ENCODE measurements around the gene BID. TPM values are rescaled to one million over a fixed set of nuclear protein-coding genes. Genes with fewer than 3 reads are reported as not detected.
A peak's percentile ranks its signal among the peaks of the same experiment; 100 is the strongest.

Gene BID
- total RNA-seq, 1 experiment from 2014 or later, result 44.4 TPM

- H4K20me1 ChIP-seq (ENCODE audit: insufficient read depth), result no peaks in the 10 kb centered on the region
- H3K36me3 ChIP-seq (ENCODE audit: low read depth), result no peaks in the 10 kb centered on the region
- no peaks in the 10 kb centered on the region for H3K27me3 ChIP-seq (ENCODE audit: insufficient read depth, low read depth)
- H3K4me1 ChIP-seq (replicated peaks; ENCODE audit: insufficient read depth), result peaks cover 16% of the 10 kb centered on the region
- H3K27ac ChIP-seq, result no peak overlapping the region
- H2AFZ ChIP-seq, result no peak overlapping the region
- H3K79me2 ChIP-seq (ENCODE audit: low read depth), result no peaks in the 10 kb centered on the region
- intact Hi-C loops (cut with micrococcal nuclease; ENCODE audit: unreplicated experiment), result no loop called here
- no peak for TF ChIP-seq EZH2 (IDR thresholded peaks at IDR 0.05; ENCODE audit: low read depth)
- TF ChIP-seq, protein P1, sequence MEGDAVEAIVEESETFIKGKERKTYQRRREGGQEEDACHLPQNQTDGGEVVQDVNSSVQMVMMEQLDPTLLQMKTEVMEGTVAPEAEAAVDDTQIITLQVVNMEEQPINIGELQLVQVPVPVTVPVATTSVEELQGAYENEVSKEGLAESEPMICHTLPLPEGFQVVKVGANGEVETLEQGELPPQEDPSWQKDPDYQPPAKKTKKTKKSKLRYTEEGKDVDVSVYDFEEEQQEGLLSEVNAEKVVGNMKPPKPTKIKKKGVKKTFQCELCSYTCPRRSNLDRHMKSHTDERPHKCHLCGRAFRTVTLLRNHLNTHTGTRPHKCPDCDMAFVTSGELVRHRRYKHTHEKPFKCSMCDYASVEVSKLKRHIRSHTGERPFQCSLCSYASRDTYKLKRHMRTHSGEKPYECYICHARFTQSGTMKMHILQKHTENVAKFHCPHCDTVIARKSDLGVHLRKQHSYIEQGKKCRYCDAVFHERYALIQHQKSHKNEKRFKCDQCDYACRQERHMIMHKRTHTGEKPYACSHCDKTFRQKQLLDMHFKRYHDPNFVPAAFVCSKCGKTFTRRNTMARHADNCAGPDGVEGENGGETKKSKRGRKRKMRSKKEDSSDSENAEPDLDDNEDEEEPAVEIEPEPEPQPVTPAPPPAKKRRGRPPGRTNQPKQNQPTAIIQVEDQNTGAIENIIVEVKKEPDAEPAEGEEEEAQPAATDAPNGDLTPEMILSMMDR (conservative IDR thresholded peaks at IDR 0.05), result no peak
- no peaks in the 10 kb centered on the region for H3F3A ChIP-seq (ENCODE audit: insufficient read depth, low read depth)
- no peaks in the 10 kb centered on the region for H3K9me3 ChIP-seq (ENCODE audit: insufficient read depth, low read depth)
- CTCF ChIA-PET, result interaction anchor here (0.9 kb wide), 1 partner anchor 10 kb away, joined by 3 read pairs; no protein-coding TSS in a partner anchor
- H3K4me3 ChIP-seq, result no peak overlapping the region
- no peak for DNase-seq
- H3K9me2 ChIP-seq (ENCODE audit: insufficient read depth), result no peaks in the 10 kb centered on the region
- POLR2A ChIA-PET (ENCODE audit: unreplicated experiment), result no interaction called here
- no peak overlapping the region for H3K4me2 ChIP-seq
- BruUV-seq (replicated peaks), result no TSS peak
Observed at GRCh38 chr22:17782621-17783020, 8.4 kb upstream of the BID start.

- BruUV-seq (replicated peaks), result no TSS peak
- DNase-seq, result no peak
- H3K9me3 ChIP-seq (ENCODE audit: insufficient read depth, low read depth), result no peaks in the 10 kb centered on the region
- ChIA-PET POLR2A (ENCODE audit: unreplicated experiment) (interaction anchor here (0.7 kb wide), 1 partner anchor 295 kb away, joined by 4 read pairs; the partner anchor contains the start of gene PEX26), CTCF (interaction anchor here (0.5 to 1.4 kb wide), 3 partner anchors 9 to 224 kb away, joined by 3 to 5 read pairs (median 4); no protein-coding TSS in a partner anchor)
- H3F3A ChIP-seq (ENCODE audit: insufficient read depth, low read depth), result no peaks in the 10 kb centered on the region
- peak overlapping the region; percentile 46 for H3K4me2 ChIP-seq
- no peak overlapping the region for H2AFZ ChIP-seq
- H3K4me3 ChIP-seq, result no peak overlapping the region
- peaks cover 16% of the 10 kb centered on the region for H3K4me1 ChIP-seq (replicated peaks; ENCODE audit: insufficient read depth)
- no peaks in the 10 kb centered on the region for H3K36me3 ChIP-seq (ENCODE audit: low read depth)
- no peaks in the 10 kb centered on the region for H3K27me3 ChIP-seq (ENCODE audit: insufficient read depth, low read depth)
- H3K79me2 ChIP-seq (ENCODE audit: low read depth), result no peaks in the 10 kb centered on the region
- no peaks in the 10 kb centered on the region for H4K20me1 ChIP-seq (ENCODE audit: insufficient read depth)
- no peaks in the 10 kb centered on the region for H3K9me2 ChIP-seq (ENCODE audit: insufficient read depth)
- intact Hi-C loops (cut with micrococcal nuclease; ENCODE audit: unreplicated experiment), result no loop called here
- TF ChIP-seq EZH2 (IDR thresholded peaks at IDR 0.05; ENCODE audit: low read depth), result no peak
- TF ChIP-seq, protein P1 (conservative IDR thresholded peaks at IDR 0.05), result no peak
- no peak overlapping the region for H3K27ac ChIP-seq
Observed at GRCh38 chr22:17782158-17782557, 7.9 kb upstream of the BID start.

- ChIA-PET CTCF (interaction anchor here (0.5 to 1.4 kb wide), 4 partner anchors 9 to 223 kb away, joined by 3 to 5 read pairs (median 4); no protein-coding TSS in a partner anchor), POLR2A (ENCODE audit: unreplicated experiment) (interaction anchor here (0.6 to 0.7 kb wide), 2 partner anchors 296 to 686 kb away, joined by 3 to 4 read pairs; partner anchors contain the start of gene PEX26)
- TF ChIP-seq, protein P1 (conservative IDR thresholded peaks at IDR 0.05), result no peak
- TF ChIP-seq EZH2 (IDR thresholded peaks at IDR 0.05; ENCODE audit: low read depth), result no peak
- Histone ChIP-seq H3K4me2 (peak overlapping the region; percentile 46), H3F3A (ENCODE audit: insufficient read depth, low read depth) (no peaks in the 10 kb centered on the region), H3K27me3 (ENCODE audit: insufficient read depth, low read depth) (no peaks in the 10 kb centered on the region), H2AFZ (no peak overlapping the region), H4K20me1 (ENCODE audit: insufficient read depth) (no peaks in the 10 kb centered on the region), H3K4me1 (replicated peaks; ENCODE audit: insufficient read depth) (peaks cover 16% of the 10 kb centered on the region), H3K36me3 (ENCODE audit: low read depth) (no peaks in the 10 kb centered on the region), H3K9me2 (ENCODE audit: insufficient read depth) (no peaks in the 10 kb centered on the region), H3K79me2 (ENCODE audit: low read depth) (no peaks in the 10 kb centered on the region), H3K27ac (peak overlapping the region; percentile 44; the same call in 1 of the 2 replicates), H3K9me3 (ENCODE audit: insufficient read depth, low read depth) (no peaks in the 10 kb centered on the region), H3K4me3 (no peak overlapping the region)
- BruUV-seq (replicated peaks), result no TSS peak
- peak; percentile 41 to 58 for DNase-seq
- intact Hi-C loops (cut with micrococcal nuclease; ENCODE audit: unreplicated experiment), result no loop called here
Observed at GRCh38 chr22:17781319-17782031, 7.2 kb upstream of the BID start.

Measured in PC-9 (cell line).